ENCODE data around the gene PITPNC1.

PITPNC1 gene

GRCh38 chr17:67456103-67456502 lies 79.0 kb downstream of the PITPNC1 start:
- Histone ChIP-seq H3K79me2 (ENCODE audit: insufficient read depth, low read length) (no peaks in the 10 kb centered on the region), H3K4me3 (ENCODE audit: low read depth, low read length, poor library complexity, severe bottlenecking) (no peak overlapping the region), H3K4me2 (ENCODE audit: low read length) (no peak overlapping the region), H3F3A (ENCODE audit: insufficient read depth, low read length) (no peaks in the 10 kb centered on the region), H3K9me2 (ENCODE audit: low read depth, low read length) (no peaks in the 10 kb centered on the region), H2AFZ (ENCODE audit: low read length) (no peak overlapping the region), H3K9me3 (ENCODE audit: low read length) (peaks cover 4% of the 10 kb centered on the region; the same call in 1 of the 2 replicates), H3K36me3 (ENCODE audit: insufficient read depth, low read length) (no peaks in the 10 kb centered on the region; the same call in 1 of the 2 replicates), H3K9ac (ENCODE audit: low read length) (no peak overlapping the region), H3K27ac (ENCODE audit: low read depth, low read length, poor library complexity, severe bottlenecking) (no peak overlapping the region), H3K27me3 (ENCODE audit: insufficient read depth, low read length) (no peaks in the 10 kb centered on the region; the same call in 1 of the 2 replicates), H3K4me1 (ENCODE audit: insufficient read depth, low read length, severe bottlenecking) (no peaks in the 10 kb centered on the region), H4K20me1 (ENCODE audit: insufficient read depth, low read length) (no peaks in the 10 kb centered on the region)
- TF ChIP-seq CTCF (IDR thresholded peaks at IDR 0.05; ENCODE audit: low read length) (no peak), EZH2 (IDR thresholded peaks at IDR 0.05; ENCODE audit: borderline replicate concordance, low read length) (no peak)

GRCh38 chr17:67456889-67457288 lies 79.8 kb downstream of the PITPNC1 start:
- H2AFZ ChIP-seq (ENCODE audit: low read length), result no peak overlapping the region
- H3K9me3 ChIP-seq (ENCODE audit: low read length), result peaks cover 4% of the 10 kb centered on the region; the same call in 1 of the 2 replicates
- no peaks in the 10 kb centered on the region for H3K4me1 ChIP-seq (ENCODE audit: insufficient read depth, low read length, severe bottlenecking)
- H3K9me2 ChIP-seq (ENCODE audit: low read depth, low read length), result no peaks in the 10 kb centered on the region
- H3F3A ChIP-seq (ENCODE audit: insufficient read depth, low read length), result no peaks in the 10 kb centered on the region
- TF ChIP-seq CTCF (IDR thresholded peaks at IDR 0.05; ENCODE audit: low read length) (no peak), EZH2 (IDR thresholded peaks at IDR 0.05; ENCODE audit: borderline replicate concordance, low read length) (no peak)
- H3K9ac ChIP-seq (ENCODE audit: low read length), result no peak overlapping the region
- H3K27ac ChIP-seq (ENCODE audit: low read depth, low read length, poor library complexity, severe bottlenecking), result no peak overlapping the region
- H3K4me2 ChIP-seq (ENCODE audit: low read length), result no peak overlapping the region
- H3K27me3 ChIP-seq (ENCODE audit: insufficient read depth, low read length), result no peaks in the 10 kb centered on the region; the same call in 1 of the 2 replicates
- no peaks in the 10 kb centered on the region; the same call in 1 of the 2 replicates for H3K36me3 ChIP-seq (ENCODE audit: insufficient read depth, low read length)
- no peaks in the 10 kb centered on the region for H4K20me1 ChIP-seq (ENCODE audit: insufficient read depth, low read length)
- H3K79me2 ChIP-seq (ENCODE audit: insufficient read depth, low read length), result no peaks in the 10 kb centered on the region
- H3K4me3 ChIP-seq (ENCODE audit: low read depth, low read length, poor library complexity, severe bottlenecking), result no peak overlapping the region

GRCh38 chr17:67458203-67458602 lies 81.1 kb downstream of the PITPNC1 start:
- H3F3A ChIP-seq (ENCODE audit: insufficient read depth, low read length), result no peaks in the 10 kb centered on the region
- no peak overlapping the region for H2AFZ ChIP-seq (ENCODE audit: low read length)
- H3K9ac ChIP-seq (ENCODE audit: low read length), result no peak overlapping the region
- H3K4me3 ChIP-seq (ENCODE audit: low read depth, low read length, poor library complexity, severe bottlenecking), result no peak overlapping the region
- no peaks in the 10 kb centered on the region; the same call in 1 of the 2 replicates for H3K36me3 ChIP-seq (ENCODE audit: insufficient read depth, low read length)
- no peaks in the 10 kb centered on the region for H4K20me1 ChIP-seq (ENCODE audit: insufficient read depth, low read length)
- H3K4me1 ChIP-seq (ENCODE audit: insufficient read depth, low read length, severe bottlenecking), result no peaks in the 10 kb centered on the region
- H3K9me3 ChIP-seq (ENCODE audit: low read length), result peaks cover 4% of the 10 kb centered on the region; the same call in 1 of the 2 replicates
- H3K27me3 ChIP-seq (ENCODE audit: insufficient read depth, low read length), result no peaks in the 10 kb centered on the region; the same call in 1 of the 2 replicates
- H3K9me2 ChIP-seq (ENCODE audit: low read depth, low read length), result no peaks in the 10 kb centered on the region
- H3K4me2 ChIP-seq (ENCODE audit: low read length), result no peak overlapping the region
- H3K79me2 ChIP-seq (ENCODE audit: insufficient read depth, low read length), result no peaks in the 10 kb centered on the region
- no peak overlapping the region for H3K27ac ChIP-seq (ENCODE audit: low read depth, low read length, poor library complexity, severe bottlenecking)
- TF ChIP-seq CTCF (IDR thresholded peaks at IDR 0.05; ENCODE audit: low read length) (no peak), EZH2 (IDR thresholded peaks at IDR 0.05; ENCODE audit: borderline replicate concordance, low read length) (no peak)

Data from OCI-LY1 (cell line).